NCI-H2171 (cell line): ENCODE results near the gene PTBP3.
A peak's percentile ranks its signal among the peaks of the same experiment; 100 is the strongest.

Source experiments
- DNase-seq: peaks from one replicate; lab custom pipeline; 2025; lab: John Stamatoyannopoulos, UW

Gene PTBP3

GRCh38 chr9:112360047-112360804, 26.8 kb upstream of the PTBP3 start:
- no peak for DNase-seq

- DNase-seq, result no peak
These were observed 22.0 kb upstream of the PTBP3 start for GRCh38 chr9:112355427-112355897.

GRCh38 chr9:112354081-112354743, 20.8 kb upstream of the PTBP3 start:
- no peak for DNase-seq

DNA sequence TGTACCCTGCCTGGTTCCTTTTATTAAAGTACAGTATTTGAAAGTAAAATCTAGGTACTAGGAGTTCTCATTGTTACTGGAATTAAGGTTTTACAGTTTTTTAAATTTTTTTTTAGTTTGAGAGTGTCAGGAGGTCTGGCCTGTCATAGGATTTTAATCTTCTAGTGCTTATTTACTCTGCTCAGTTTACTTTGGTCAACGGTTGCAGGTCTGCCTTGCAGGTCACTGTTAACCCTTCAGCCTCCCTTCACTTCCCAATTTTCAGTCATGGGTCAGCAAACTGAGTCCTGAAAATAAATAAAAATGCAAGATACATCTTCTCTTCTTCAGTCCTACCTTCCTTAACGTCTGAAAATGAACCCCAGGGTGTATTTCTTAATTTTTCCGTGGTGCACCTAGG, 18.8 kb upstream of the PTBP3 start:
- no peak for DNase-seq

- DNase-seq, result no peak
These were observed 17.8 kb upstream of the PTBP3 start for GRCh38 chr9:112351184-112351583.

- no peak for DNase-seq
These were observed 15.6 kb upstream of the PTBP3 start for GRCh38 chr9:112349008-112349333.

GRCh38 chr9:112348257-112349007, 15.0 kb upstream of the PTBP3 start:
- peak; percentile 68 for DNase-seq

GRCh38 chr9:112341730-112342129, 8.3 kb upstream of the PTBP3 start:
- DNase-seq, result no peak

- DNase-seq, result no peak
These were observed 6.5 kb upstream of the PTBP3 start for GRCh38 chr9:112339886-112340285.

DNA sequence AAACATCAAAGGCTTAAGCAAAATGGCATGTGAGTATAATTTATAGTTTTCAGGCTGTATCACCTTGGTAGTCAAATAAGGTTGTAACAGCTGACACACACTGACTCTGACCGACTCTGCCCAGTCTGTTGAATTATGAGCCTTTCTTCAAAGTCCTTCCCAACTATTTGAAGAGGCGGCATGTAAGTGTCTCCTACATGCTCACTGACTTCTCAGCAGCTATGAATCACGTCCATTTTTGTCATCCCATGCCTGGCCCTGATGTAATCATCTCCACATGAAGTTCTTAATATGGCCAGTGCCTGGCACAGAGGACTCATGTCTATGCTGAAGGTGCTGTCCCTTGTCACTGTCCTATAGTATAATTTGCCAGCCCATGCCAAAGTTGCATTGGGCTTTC, 5.1 kb upstream of the PTBP3 start:
- DNase-seq, result no peak

GRCh38 chr9:112337547-112337946, 4.1 kb upstream of the PTBP3 start:
- DNase-seq, result no peak

GRCh38 chr9:112334432-112334841, 1.0 kb upstream of the PTBP3 start:
- DNase-seq, result no peak

DNA sequence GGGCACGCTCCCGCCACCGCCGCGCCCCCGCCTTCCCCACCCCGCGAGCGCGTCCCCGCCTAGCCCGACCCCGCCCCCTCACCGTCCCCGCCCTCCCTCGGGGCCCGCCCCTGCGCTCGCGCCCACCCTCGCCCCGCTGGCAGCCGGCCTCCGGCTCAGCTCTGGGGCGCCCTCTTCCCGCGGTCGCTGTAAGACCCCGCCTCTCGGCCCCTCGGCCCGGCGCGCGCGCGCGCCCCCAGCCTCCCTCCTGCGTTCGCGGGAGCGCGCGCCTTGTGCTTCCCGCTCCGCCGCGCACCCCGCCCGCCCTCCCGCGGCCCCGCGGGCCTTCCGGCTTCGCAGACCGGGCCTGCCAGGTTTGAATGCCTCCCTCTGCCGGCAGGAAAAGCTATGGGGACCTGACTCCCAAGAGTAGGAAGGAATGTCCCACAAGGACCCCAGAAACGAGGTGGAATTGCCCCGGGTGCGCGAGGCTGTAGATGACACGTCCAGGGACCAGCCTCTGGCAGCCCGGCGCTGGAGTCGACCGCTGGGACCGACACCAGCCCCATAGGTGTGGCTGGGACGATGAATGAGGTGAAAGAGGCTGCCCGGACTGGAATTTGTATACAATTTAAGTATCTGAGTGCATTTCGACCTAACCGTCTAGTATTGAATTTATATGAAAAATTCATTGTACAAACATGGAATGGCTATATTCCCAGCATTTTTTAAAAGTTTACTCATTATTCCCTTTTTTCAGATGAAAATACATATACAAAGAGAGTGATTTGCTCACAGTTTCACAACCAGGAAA, 416 bp upstream of the PTBP3 start:
- peak; percentile 95 for DNase-seq

GRCh38 chr9:112332674-112332976, 794 bp downstream of the PTBP3 start:
- DNase-seq, result no peak

GRCh38 chr9:112332214-112332613, 1.2 kb downstream of the PTBP3 start:
- no peak for DNase-seq

DNA sequence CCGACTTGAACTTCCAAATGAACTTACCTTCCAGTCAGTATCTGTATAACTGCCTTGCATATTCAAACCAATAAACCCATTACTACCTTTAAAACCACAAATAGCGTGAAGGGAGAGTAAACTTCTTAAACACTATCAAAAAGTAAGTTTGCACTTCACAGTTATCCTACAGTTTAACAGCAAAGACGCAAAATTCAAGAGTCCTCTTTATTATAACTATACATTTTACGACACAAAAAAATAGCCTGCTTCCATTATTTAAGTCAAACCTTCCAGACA, 1.8 kb downstream of the PTBP3 start:
- DNase-seq, result no peak

GRCh38 chr9:112328545-112328944, 4.9 kb downstream of the PTBP3 start:
- no peak for DNase-seq

- DNase-seq, result no peak
These were observed 5.5 kb downstream of the PTBP3 start for GRCh38 chr9:112327718-112328450.

- no peak for DNase-seq
These were observed 7.2 kb downstream of the PTBP3 start for GRCh38 chr9:112326194-112326593.

- DNase-seq, result no peak
These were observed 7.8 kb downstream of the PTBP3 start for GRCh38 chr9:112325600-112325999.

DNA sequence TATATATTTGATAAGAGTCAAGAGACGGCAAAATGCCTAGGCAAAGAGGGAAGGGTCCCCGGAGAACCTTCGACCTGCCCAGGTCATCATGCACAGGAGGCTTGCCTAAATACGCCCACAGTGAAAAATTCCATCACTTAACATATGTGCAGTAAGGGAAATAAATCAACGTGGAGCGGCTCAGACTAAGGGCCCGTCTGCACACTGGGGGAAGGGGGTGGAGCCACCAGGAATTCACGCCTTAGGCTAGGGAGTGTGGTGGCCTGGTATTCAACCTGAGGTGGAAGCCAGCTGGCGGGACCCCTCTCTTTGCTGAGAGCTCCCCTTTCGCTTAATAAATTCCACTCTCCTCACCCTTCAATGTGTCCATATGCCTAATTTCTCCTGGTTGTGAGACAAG, 8.3 kb downstream of the PTBP3 start:
- DNase-seq, result no peak

- no peak for DNase-seq
These were observed 10.0 kb downstream of the PTBP3 start for GRCh38 chr9:112323378-112323854.
